ENCODE measurements around the gene SLC46A3. TPM values are rescaled to one million over a fixed set of nuclear protein-coding genes. Genes with fewer than 3 reads are reported as not detected.
"Not testable (repeated sequence)": the region's sequence is repeated elsewhere in the genome, so short reads cannot be mapped to it uniquely, and the experiment has no call there.

The SLC46A3 gene
- total RNA-seq, 2 experiments from 2014 or later: 9.6 to 10.9 TPM

- H3K4me3 Mint-ChIP-seq; H3K36me3 Mint-ChIP-seq (ENCODE audit: low read depth); DNase-seq; POLR2A ChIA-PET; H3K9me3 Mint-ChIP-seq; H3K4me1 Mint-ChIP-seq; H3K27ac Mint-ChIP-seq: not testable (repeated sequence)
- CTCF ChIA-PET: interaction anchor here (0.6 kb wide), 1 partner anchor 368 kb away, joined by 3 read pairs; no protein-coding TSS in a partner anchor
- H3K27me3 Mint-ChIP-seq: peaks cover 30% of the 10 kb centered on the region
Measured at GRCh38 chr13:28693605-28694491, 24.9 kb downstream of the SLC46A3 start.

- H3K27me3 Mint-ChIP-seq: peaks cover 26% of the 10 kb centered on the region
- ChIA-PET CTCF (no interaction called here), POLR2A (no interaction called here)
- no peak overlapping the region for H3K4me3 Mint-ChIP-seq
- H3K27ac Mint-ChIP-seq: no peak overlapping the region
- H3K9me3 Mint-ChIP-seq: peaks cover 11% of the 10 kb centered on the region
- H3K36me3 Mint-ChIP-seq (ENCODE audit: low read depth): no peaks in the 10 kb centered on the region
- H3K4me1 Mint-ChIP-seq: no peaks in the 10 kb centered on the region
- DNase-seq: no peak
Measured at GRCh38 chr13:28685892-28686291, 32.9 kb downstream of the SLC46A3 start.

- H3K36me3 Mint-ChIP-seq (ENCODE audit: low read depth): no peaks in the 10 kb centered on the region
- ChIA-PET CTCF (no interaction called here), POLR2A (no interaction called here)
- DNase-seq: no peak
- H3K9me3 Mint-ChIP-seq: peaks cover 11% of the 10 kb centered on the region
- H3K27ac Mint-ChIP-seq: no peak overlapping the region
- no peak overlapping the region for H3K4me3 Mint-ChIP-seq
- H3K27me3 Mint-ChIP-seq: peaks cover 19% of the 10 kb centered on the region
- H3K4me1 Mint-ChIP-seq: no peaks in the 10 kb centered on the region
Measured at GRCh38 chr13:28685114-28685513, 33.7 kb downstream of the SLC46A3 start.

GRCh38 chr13:28684257-28684656 lies 34.5 kb downstream of the SLC46A3 start:
- ChIA-PET POLR2A (no interaction called here), CTCF (no interaction called here)
- Mint-ChIP-seq H3K9me3 (peaks cover 9% of the 10 kb centered on the region), H3K27me3 (peaks cover 10% of the 10 kb centered on the region), H3K4me3 (no peak overlapping the region), H3K4me1 (no peaks in the 10 kb centered on the region), H3K27ac (no peak overlapping the region), H3K36me3 (ENCODE audit: low read depth) (no peaks in the 10 kb centered on the region)
- DNase-seq: no peak

GRCh38 chr13:28683169-28683568 lies 35.6 kb downstream of the SLC46A3 start:
- H3K4me3 Mint-ChIP-seq; DNase-seq; H3K9me3 Mint-ChIP-seq; H3K27ac Mint-ChIP-seq; H3K4me1 Mint-ChIP-seq; CTCF ChIA-PET; POLR2A ChIA-PET; H3K36me3 Mint-ChIP-seq (ENCODE audit: low read depth): not testable (repeated sequence)
- peaks cover 10% of the 10 kb centered on the region for H3K27me3 Mint-ChIP-seq

GRCh38 chr13:28680541-28680940 lies 38.2 kb downstream of the SLC46A3 start:
- Mint-ChIP-seq H3K36me3 (ENCODE audit: low read depth) (peaks cover 17% of the 10 kb centered on the region), H3K27ac (no peak overlapping the region), H3K4me1 (no peaks in the 10 kb centered on the region), H3K27me3 (no peaks in the 10 kb centered on the region), H3K9me3 (no peaks in the 10 kb centered on the region), H3K4me3 (no peak overlapping the region)
- CTCF ChIA-PET: interaction anchor here (0.9 to 1.1 kb wide), 2 partner anchors 21 to 118 kb away, joined by 5 to 8 read pairs; no protein-coding TSS in a partner anchor
- DNase-seq: no peak
- POLR2A ChIA-PET: interaction anchor here (1.0 kb wide), 1 partner anchor 21 kb away, joined by 3 read pairs; no protein-coding TSS in a partner anchor

GRCh38 chr13:28679628-28680027 lies 39.1 kb downstream of the SLC46A3 start:
- Mint-ChIP-seq H3K36me3 (ENCODE audit: low read depth) (peaks cover 22% of the 10 kb centered on the region), H3K27ac (no peak overlapping the region), H3K27me3 (no peaks in the 10 kb centered on the region), H3K4me1 (no peaks in the 10 kb centered on the region), H3K4me3 (no peak overlapping the region), H3K9me3 (no peaks in the 10 kb centered on the region)
- POLR2A ChIA-PET: interaction anchor here (1.2 kb wide), 1 partner anchor 10 kb away, joined by 3 read pairs; no protein-coding TSS in a partner anchor
- CTCF ChIA-PET: interaction anchor here (0.9 to 1.1 kb wide), 2 partner anchors 22 to 119 kb away, joined by 5 to 8 read pairs; no protein-coding TSS in a partner anchor
- no peak for DNase-seq

- no peak overlapping the region for H3K27ac Mint-ChIP-seq
- no peak for DNase-seq
- peaks cover 30% of the 10 kb centered on the region for H3K36me3 Mint-ChIP-seq (ENCODE audit: low read depth)
- H3K4me1 Mint-ChIP-seq: no peaks in the 10 kb centered on the region
- ChIA-PET POLR2A (interaction anchor here (1.2 kb wide), 1 partner anchor 9 kb away, joined by 3 read pairs; no protein-coding TSS in a partner anchor), CTCF (interaction anchor here (0.6 to 1.1 kb wide), 2 partner anchors 27 to 118 kb away, joined by 3 read pairs; no protein-coding TSS in a partner anchor)
- H3K4me3 Mint-ChIP-seq: no peak overlapping the region
- no peaks in the 10 kb centered on the region for H3K9me3 Mint-ChIP-seq
- no peaks in the 10 kb centered on the region for H3K27me3 Mint-ChIP-seq
Measured at GRCh38 chr13:28678809-28679208, 40.0 kb downstream of the SLC46A3 start.

GRCh38 chr13:28671126-28671792 lies 47.5 kb downstream of the SLC46A3 start:
- peaks cover 80% of the 10 kb centered on the region for H3K36me3 Mint-ChIP-seq (ENCODE audit: low read depth)

GRCh38 chr13:28666897-28667488 lies 51.8 kb downstream of the SLC46A3 start:
- H3K27me3 Mint-ChIP-seq: no peaks in the 10 kb centered on the region
- DNase-seq: no peak
- CTCF ChIA-PET: interaction anchor here (0.6 kb wide), 1 partner anchor 130 kb away, joined by 3 read pairs; no protein-coding TSS in a partner anchor
- no peaks in the 10 kb centered on the region for H3K9me3 Mint-ChIP-seq
- H3K27ac Mint-ChIP-seq: no peak overlapping the region
- H3K36me3 Mint-ChIP-seq (ENCODE audit: low read depth): peaks cover 79% of the 10 kb centered on the region
- peaks cover 25% of the 10 kb centered on the region for H3K4me1 Mint-ChIP-seq
- POLR2A ChIA-PET: interaction anchor here (6.5 kb wide), 1 partner anchor 8 kb away, joined by 32 read pairs; the partner anchor contains the start of gene POMP
- no peak overlapping the region for H3K4me3 Mint-ChIP-seq

More at GRCh38 chr13:28671126-28671792, 47.5 kb downstream of the SLC46A3 start:
- ChIA-PET POLR2A (interaction anchor here (6.5 kb wide), 1 partner anchor 12 kb away, joined by 32 read pairs; the partner anchor contains the start of gene POMP), CTCF (interaction anchor here (0.6 to 0.7 kb wide), 2 partner anchors 91 to 690 kb away, joined by 3 to 4 read pairs; no protein-coding TSS in a partner anchor)
- Mint-ChIP-seq H3K4me3 (no peak overlapping the region), H3K27ac (no peak overlapping the region), H3K9me3 (no peaks in the 10 kb centered on the region), H3K4me1 (no peaks in the 10 kb centered on the region), H3K27me3 (no peaks in the 10 kb centered on the region)
- no peak for DNase-seq

GRCh38 chr13:28659621-28659970 lies 59.2 kb downstream of the SLC46A3 start:
- Mint-ChIP-seq H3K36me3 (ENCODE audit: low read depth) (peaks cover 34% of the 10 kb centered on the region), H3K27ac (peak overlapping the region; percentile 96), H3K27me3 (no peaks in the 10 kb centered on the region), H3K4me1 (peaks cover 51% of the 10 kb centered on the region), H3K9me3 (no peaks in the 10 kb centered on the region), H3K4me3 (peak overlapping the region; percentile 97)
- ChIA-PET CTCF (interaction anchor here (0.9 to 1.4 kb wide), 3 partner anchors 12 to 306 kb away, joined by 4 to 7 read pairs (median 6); no protein-coding TSS in a partner anchor), POLR2A (interaction anchor here (0.6 to 2.9 kb wide), 21 partner anchors 10 to 1236 kb away, joined by 3 to 37 read pairs (median 4); partner anchors contain the start of genes PAN3 and SLC46A3)
- DNase-seq: no peak

GRCh38 chr13:28658796-28659620 lies 59.8 kb downstream of the SLC46A3 start, which contains the start of gene POMP:
TSS of gene POMP (plus strand) at chr13:28659130. CDS start at chr13:28659185, 55 bp downstream.
- H3K4me3 Mint-ChIP-seq: peak within 1 kb of the TSS; percentile 97
- POLR2A ChIA-PET: interaction anchor here (0.6 to 2.9 kb wide), 24 partner anchors 10 to 1235 kb away, joined by 3 to 37 read pairs (median 3); partner anchors contain the start of genes PAN3 and SLC46A3
- H3K9me3 Mint-ChIP-seq: no peaks in the 10 kb centered on the region
- H3K27ac Mint-ChIP-seq: peak within 1 kb of the TSS; percentile 96
- DNase-seq: peak; percentile 94
- CTCF ChIA-PET: interaction anchor here (0.6 to 1.4 kb wide), 4 partner anchors 11 to 335 kb away, joined by 3 to 7 read pairs (median 5); no protein-coding TSS in a partner anchor
- peaks cover 51% of the 10 kb centered on the region for H3K4me1 Mint-ChIP-seq
- H3K36me3 Mint-ChIP-seq (ENCODE audit: low read depth): peaks cover 33% of the 10 kb centered on the region
- H3K27me3 Mint-ChIP-seq: no peaks in the 10 kb centered on the region
